Measurements from ENCODE around the gene CCL28. TPM values are rescaled to one million over a fixed set of nuclear protein-coding genes. Genes with fewer than 3 reads are reported as not detected.
A peak's percentile ranks its signal among the peaks of the same experiment; 100 is the strongest.

CCL28 gene
- total and polyA plus RNA-seq, 2 of the 13 experiments (the other 11 are each of a cell fraction or from before 2014, with no cell fraction given), result 0.03 TPM; not detected in 1

DNA sequence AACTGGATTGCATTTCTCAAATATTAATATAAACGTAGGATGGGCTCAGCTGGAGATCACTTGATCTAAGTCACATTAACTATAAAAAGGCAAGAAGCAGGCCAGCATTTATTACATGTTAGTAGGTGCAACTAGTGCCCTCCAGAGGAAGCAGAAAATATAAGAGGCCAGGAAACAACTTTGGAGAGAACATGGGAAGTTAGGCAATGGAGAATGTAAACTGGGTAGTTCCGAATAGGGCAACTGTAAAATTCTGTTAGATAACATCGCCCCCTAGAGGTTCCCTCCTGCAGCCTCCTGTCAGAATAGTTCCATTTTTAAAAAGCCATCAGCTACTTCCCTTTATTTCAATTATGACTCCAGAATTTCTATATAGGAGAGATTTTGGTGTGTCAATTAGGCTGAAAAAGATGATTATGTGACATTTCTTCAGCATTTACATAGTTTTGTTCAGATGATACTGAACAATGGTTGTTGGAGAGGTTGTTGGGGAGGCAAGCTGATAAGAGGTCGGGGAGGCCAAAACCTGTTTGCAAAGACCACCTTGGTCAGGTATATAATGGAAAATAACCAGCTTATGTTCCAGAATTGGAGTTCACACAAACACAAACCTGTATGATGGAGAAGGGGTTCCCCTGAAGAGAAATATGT is 22.4 kb downstream of the CCL28 start (continued):
- TF ChIP-seq ELF4 (CRISPR knock-in tag; IDR thresholded peaks at IDR 0.05; ENCODE audit: borderline replicate concordance), result no peak
- peak; percentile 92 for TF ChIP-seq SMC3 (IDR thresholded peaks at IDR 0.05; ENCODE audit: low read length)
- TF ChIP-seq, protein P1, sequence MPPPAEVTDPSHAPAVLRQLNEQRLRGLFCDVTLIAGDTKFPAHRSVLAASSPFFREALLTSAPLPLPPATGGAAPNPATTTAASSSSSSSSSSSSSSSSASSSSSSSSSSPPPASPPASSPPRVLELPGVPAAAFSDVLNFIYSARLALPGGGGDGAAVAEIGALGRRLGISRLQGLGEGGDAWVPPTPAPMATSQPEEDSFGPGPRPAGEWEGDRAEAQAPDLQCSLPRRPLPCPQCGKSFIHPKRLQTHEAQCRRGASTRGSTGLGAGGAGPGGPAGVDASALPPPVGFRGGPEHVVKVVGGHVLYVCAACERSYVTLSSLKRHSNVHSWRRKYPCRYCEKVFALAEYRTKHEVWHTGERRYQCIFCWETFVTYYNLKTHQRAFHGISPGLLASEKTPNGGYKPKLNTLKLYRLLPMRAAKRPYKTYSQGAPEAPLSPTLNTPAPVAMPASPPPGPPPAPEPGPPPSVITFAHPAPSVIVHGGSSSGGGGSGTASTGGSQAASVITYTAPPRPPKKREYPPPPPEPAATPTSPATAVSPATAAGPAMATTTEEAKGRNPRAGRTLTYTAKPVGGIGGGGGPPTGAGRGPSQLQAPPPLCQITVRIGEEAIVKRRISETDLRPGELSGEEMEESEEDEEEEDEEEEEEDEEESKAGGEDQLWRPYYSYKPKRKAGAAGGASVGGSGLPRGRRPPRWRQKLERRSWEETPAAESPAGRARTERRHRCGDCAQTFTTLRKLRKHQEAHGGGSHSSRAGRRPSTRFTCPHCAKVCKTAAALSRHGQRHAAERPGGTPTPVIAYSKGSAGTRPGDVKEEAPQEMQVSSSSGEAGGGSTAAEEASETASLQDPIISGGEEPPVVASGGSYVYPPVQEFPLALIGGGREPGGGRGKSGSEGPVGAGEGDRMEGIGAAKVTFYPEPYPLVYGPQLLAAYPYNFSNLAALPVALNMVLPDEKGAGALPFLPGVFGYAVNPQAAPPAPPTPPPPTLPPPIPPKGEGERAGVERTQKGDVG (CRISPR knock-in tag; IDR thresholded peaks at IDR 0.05; ENCODE audit: borderline replicate concordance), result no peak
- TF ChIP-seq TARDBP (CRISPR knock-in tag; IDR thresholded peaks at IDR 0.05), result no peak
- no peak for TF ChIP-seq ZNF382 (CRISPR knock-in tag; IDR thresholded peaks at IDR 0.05; ENCODE audit: borderline replicate concordance)
- TF ChIP-seq, protein P2, sequence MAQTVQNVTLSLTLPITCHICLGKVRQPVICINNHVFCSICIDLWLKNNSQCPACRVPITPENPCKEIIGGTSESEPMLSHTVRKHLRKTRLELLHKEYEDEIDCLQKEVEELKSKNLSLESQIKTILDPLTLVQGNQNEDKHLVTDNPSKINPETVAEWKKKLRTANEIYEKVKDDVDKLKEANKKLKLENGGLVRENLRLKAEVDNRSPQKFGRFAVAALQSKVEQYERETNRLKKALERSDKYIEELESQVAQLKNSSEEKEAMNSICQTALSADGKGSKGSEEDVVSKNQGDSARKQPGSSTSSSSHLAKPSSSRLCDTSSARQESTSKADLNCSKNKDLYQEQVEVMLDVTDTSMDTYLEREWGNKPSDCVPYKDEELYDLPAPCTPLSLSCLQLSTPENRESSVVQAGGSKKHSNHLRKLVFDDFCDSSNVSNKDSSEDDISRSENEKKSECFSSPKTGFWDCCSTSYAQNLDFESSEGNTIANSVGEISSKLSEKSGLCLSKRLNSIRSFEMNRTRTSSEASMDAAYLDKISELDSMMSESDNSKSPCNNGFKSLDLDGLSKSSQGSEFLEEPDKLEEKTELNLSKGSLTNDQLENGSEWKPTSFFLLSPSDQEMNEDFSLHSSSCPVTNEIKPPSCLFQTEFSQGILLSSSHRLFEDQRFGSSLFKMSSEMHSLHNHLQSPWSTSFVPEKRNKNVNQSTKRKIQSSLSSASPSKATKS (CRISPR knock-in tag; IDR thresholded peaks at IDR 0.05), result no peak
- TF ChIP-seq SP1 (IDR thresholded peaks at IDR 0.05), result no peak
- TF ChIP-seq SP1 (CRISPR knock-in tag; IDR thresholded peaks at IDR 0.05), result no peak
- TF ChIP-seq, protein P3, sequence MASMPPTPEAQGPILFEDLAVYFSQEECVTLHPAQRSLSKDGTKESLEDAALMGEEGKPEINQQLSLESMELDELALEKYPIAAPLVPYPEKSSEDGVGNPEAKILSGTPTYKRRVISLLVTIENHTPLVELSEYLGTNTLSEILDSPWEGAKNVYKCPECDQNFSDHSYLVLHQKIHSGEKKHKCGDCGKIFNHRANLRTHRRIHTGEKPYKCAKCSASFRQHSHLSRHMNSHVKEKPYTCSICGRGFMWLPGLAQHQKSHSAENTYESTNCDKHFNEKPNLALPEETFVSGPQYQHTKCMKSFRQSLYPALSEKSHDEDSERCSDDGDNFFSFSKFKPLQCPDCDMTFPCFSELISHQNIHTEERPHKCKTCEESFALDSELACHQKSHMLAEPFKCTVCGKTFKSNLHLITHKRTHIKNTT (CRISPR knock-in tag; IDR thresholded peaks at IDR 0.05), result no peak
- peak; percentile 55 for TF ChIP-seq GATAD2A (CRISPR knock-in tag; IDR thresholded peaks at IDR 0.05)
- no peak for TF ChIP-seq ZMYM3 (CRISPR knock-in tag; IDR thresholded peaks at IDR 0.05)
- TF ChIP-seq NONO (IDR thresholded peaks at IDR 0.05), result no peak
- TF ChIP-seq NONO (CRISPR knock-in tag; conservative IDR thresholded peaks at IDR 0.05), result no peak
- TF ChIP-seq XBP1 (CRISPR knock-in tag; IDR thresholded peaks at IDR 0.05), result no peak
- TF ChIP-seq, protein P4, sequence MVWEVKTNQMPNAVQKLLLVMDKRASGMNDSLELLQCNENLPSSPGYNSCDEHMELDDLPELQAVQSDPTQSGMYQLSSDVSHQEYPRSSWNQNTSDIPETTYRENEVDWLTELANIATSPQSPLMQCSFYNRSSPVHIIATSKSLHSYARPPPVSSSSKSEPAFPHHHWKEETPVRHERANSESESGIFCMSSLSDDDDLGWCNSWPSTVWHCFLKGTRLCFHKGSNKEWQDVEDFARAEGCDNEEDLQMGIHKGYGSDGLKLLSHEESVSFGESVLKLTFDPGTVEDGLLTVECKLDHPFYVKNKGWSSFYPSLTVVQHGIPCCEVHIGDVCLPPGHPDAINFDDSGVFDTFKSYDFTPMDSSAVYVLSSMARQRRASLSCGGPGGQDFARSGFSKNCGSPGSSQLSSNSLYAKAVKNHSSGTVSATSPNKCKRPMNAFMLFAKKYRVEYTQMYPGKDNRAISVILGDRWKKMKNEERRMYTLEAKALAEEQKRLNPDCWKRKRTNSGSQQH (CRISPR knock-in tag; IDR thresholded peaks at IDR 0.05; ENCODE audit: low read depth), result no peak
- TF ChIP-seq GPN1 (CRISPR knock-in tag; IDR thresholded peaks at IDR 0.05; ENCODE audit: borderline replicate concordance), result no peak
- TF ChIP-seq, protein P5, sequence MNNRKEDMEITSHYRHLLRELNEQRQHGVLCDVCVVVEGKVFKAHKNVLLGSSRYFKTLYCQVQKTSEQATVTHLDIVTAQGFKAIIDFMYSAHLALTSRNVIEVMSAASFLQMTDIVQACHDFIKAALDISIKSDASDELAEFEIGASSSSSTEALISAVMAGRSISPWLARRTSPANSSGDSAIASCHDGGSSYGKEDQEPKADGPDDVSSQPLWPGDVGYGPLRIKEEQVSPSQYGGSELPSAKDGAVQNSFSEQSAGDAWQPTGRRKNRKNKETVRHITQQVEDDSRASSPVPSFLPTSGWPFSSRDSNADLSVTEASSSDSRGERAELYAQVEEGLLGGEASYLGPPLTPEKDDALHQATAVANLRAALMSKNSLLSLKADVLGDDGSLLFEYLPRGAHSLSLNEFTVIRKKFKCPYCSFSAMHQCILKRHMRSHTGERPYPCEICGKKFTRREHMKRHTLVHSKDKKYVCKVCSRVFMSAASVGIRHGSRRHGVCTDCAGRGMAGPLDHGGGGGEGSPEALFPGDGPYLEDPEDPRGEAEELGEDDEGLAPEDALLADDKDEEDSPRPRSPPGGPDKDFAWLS (CRISPR knock-in tag; IDR thresholded peaks at IDR 0.05; ENCODE audit: borderline replicate concordance), result no peak
- TF ChIP-seq MED8 (CRISPR knock-in tag; IDR thresholded peaks at IDR 0.05; ENCODE audit: insufficient replicate concordance), result no peak
- TF ChIP-seq ZNF781 (CRISPR knock-in tag; IDR thresholded peaks at IDR 0.05; ENCODE audit: borderline replicate concordance, not compliant biosample characterization), result no peak
- TF ChIP-seq ZNF607 (CRISPR knock-in tag; IDR thresholded peaks at IDR 0.05; ENCODE audit: borderline replicate concordance), result no peak

Data from HepG2 (cell line).